NCI-H82 treated with DMSO at 0.1 percent for 48 hours (cell line): Measurements from ENCODE around the gene SEMA3B.

Experiments used
- DNase-seq: peaks from one replicate; lab custom pipeline; 2025; ENCODE audit not compliant: unreplicated experiment; lab: John Stamatoyannopoulos, UW

Gene SEMA3B

DNA sequence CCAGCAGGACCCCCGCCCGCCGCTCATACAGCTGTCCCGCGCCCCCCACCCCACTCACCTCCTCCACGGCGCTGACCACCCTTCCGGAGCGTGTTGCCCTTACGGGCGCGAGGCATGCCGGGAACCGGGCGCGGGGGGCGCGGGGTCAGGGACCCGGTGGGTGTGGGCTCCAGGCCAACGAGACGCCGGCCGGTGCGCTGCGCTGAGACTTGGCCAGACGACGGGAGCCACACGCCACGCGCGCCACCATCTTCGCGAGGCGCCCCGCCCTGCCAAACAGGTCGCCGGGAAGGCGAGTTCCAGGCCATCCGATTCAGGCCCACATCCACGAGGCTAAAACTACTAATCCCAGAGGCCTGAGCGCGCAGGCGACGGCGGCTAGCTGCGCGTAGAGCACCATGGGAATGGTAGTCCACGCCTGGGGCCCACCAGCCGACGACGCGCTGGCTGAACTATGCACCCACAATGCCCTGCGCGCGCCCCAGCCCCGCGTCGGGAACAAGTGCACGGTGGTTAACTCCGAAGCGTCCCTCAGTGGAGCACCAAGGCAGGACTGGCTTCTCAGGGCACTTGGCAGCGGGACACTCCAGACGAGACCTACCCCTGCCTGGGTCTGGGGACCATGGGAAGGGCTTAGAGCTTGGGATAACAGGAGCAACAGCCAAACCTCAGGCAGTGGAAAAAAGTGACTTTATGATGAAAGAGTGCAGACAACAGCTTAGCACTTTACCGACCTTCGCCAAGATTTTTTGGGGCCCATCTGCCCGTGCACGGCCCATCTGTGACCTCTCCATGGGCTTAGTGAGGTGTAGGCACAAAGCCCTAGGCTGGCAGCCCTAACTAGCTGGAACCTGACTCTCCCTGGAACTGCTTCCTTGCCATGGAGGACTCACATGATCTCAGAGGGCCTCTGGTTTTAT is 23.5 kb downstream of the SEMA3B start, which contains the start of gene IFRD2:
IFRD2 (minus strand) TSS at position 271 of the 920 bp plus-strand sequence; CDS start at position 116, 155 bp downstream.
- peak; percentile 90 for DNase-seq

DNA sequence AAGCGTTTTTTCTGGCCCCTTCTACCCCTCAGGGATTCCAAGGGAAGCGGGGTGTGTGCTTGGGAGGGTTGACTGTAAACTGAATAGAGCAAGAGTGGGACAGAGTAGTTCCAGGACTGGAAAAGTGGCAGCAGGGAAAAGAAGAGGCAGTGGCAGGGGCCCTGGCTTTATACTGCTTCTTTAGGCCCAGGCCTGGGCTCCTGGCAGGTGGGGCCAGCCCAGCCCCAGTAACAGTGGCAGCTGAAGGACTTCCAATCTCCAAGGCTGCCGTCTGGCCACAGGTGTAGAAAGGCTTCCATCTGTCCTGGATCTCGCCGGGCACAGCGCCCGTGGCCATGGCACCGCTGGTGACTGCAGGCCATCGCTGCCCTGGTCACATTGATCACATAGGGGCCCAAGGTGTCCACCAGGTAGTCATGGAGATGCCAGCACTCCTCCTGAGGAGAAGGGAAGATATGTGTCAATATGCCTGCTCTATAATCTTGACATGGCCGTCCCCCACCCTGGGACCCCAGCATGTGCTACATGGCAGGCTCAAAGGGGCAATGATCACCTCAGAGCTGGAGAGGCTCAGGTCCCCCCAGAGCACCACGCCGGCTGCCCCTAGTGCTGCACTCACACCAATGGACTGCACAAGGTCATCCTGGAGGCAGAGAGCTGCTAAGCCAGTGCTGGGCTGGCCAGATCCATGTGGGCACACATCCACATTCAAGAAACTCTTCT is 24.3 kb downstream of the SEMA3B start:
- DNase-seq, result no peak

DNA sequence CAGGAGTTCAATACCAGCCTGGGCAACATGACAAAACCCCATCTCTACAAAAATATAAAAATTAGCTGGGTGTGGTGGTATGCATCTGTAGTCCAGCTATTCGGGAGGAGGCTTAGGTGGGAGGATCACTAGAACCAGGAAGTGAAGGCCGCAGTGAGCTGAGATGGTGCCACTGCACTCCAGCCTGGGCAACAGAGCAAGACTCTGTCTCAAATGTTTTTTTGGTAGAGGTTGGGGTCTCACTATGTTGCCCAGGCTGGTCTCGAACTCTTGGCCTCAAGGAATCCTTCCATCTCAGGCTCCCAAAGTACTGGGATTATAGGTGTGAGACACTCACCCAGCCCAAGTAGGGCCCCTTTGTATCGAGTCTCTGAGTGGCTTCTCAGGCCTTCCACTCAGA is 25.1 kb downstream of the SEMA3B start:
- no peak for DNase-seq

DNA sequence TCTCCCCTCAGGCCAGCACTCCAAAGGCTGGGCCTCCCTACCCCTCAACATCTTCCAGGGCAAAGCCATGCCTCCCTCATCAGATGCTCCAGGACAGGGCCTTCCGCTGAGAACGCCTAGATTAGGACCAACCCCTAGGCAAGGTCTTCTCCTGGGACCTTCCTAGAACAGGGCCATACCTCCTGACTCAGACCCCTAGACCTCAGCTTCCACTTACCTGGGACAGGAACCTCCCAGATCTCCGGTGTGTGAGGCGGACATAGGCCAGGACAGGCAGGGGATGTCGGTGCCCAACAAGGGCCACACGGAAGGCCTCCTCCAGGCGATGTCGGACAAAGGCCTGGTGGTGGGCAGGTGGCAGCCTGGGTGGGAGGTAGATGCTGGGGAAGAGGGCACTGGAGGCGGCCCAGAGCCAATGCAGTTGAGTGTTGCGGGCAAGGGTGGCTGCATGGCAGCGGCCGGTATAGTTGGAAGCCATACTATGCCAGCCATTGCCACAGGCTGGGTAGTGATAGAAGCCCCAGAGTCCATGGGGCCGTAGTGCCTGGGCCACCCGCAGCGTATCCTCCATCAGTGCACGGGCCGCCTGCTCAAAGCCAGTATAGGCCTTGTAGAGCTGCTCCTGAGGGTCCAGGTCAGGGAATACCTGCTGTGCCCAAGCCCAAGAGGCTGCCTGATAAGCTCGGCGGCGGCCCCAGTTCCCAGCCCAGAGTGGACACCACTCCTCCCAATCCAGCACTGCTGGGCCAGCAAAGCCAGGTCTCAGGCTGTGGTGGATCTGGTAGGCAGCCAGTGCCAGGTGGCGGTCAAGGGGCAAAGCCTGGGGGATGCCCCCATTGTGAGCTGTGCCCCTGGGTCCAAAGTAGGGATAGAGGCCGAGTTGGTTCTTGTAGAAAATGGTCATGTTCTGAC is 25.8 kb downstream of the SEMA3B start:
- DNase-seq, result no peak

DNA sequence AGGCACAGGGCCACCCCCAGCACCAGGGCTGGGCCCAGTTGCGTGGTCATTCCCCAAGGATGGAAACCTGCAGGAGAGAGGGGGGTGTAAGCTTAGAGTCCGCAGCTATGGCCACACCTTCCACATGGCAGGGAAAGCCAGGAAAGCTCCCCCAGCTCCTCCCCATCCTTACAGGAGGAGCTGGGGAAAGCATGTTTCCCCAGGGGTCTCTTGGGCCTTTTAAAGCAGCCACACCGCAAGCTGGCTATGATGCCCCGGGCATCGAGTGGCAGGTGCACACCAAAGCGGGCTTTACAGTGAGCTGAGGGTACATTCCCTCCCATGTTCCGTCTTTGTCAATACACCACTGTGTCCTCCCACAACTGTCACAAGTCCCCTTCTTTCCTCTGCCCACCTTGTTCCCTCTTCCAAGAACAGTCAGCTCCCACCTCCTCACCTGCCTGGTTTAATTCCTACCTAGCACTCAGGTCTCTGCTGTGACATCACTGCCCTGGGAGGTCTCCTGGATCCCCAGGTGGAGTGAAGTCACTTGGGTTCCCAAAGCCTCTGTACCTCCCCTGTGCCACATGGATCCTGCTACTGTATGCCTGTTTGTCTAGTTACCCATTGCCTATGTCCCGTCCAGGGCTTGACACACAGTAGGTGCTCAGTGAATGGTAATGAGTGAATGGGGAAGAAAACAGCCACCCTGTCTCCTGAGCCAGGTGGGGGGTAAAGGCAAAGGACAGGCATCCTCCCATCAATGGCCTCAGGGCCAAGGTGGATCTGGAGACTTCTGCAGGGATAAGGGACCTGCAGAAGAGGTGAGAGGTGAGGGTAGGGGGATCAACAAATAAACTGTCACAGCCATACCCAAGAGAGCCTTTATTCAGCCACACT is 26.8 kb downstream of the SEMA3B start:
- no peak for DNase-seq

DNA sequence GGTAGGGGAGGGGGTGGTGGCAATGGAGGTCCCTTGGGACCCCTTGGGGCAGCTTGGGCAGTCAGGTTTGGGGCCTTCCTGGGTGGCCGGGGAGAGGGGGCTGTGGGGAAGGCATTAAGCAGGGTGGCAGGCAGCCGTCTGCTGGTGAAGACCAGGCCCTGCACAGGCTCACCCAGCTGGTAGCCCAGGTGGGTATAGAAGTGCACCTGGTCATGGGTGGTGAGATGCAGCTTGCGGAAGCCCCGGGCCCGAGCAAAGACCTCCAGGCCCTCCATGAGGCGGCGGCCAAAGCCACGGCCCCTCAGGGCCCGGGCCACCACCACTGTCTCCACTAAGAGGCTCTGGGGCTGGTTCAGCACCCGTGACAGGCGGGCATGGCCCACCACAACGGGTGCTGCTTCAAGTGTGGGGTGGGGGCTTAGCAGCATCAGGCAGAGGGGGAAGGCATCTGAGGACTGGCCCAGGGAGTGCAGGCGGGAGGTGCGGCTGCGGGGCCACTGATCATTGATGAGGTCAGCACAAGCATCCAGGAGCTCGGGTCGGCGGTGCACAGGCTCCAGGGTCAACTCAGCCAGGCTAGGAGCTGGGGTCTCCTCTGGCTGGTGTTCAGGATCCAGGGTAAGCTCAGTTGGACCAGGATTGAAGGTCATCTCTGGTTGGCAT is 27.9 kb downstream of the SEMA3B start:
- DNase-seq, result no peak

DNA sequence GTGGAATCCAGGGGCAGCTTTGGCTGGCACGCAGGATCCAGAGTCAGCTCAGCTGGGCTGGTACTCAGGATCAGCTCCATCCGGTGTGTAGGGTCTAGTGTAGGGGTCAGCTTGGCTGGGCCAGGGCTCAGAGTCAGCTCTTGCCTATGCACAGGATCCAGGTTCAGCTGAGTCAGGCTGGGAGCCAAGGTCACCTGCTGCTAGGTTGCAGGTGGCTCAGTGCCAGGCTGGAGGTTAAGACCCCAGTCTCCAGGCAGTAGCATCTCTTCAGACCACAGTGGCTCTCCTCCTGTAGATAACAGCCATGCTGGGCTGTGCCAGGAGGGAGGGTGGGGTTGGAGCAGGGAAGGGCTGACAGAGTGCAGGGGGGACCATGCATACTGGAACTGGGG is 28.4 kb downstream of the SEMA3B start:
- DNase-seq, result no peak

DNA sequence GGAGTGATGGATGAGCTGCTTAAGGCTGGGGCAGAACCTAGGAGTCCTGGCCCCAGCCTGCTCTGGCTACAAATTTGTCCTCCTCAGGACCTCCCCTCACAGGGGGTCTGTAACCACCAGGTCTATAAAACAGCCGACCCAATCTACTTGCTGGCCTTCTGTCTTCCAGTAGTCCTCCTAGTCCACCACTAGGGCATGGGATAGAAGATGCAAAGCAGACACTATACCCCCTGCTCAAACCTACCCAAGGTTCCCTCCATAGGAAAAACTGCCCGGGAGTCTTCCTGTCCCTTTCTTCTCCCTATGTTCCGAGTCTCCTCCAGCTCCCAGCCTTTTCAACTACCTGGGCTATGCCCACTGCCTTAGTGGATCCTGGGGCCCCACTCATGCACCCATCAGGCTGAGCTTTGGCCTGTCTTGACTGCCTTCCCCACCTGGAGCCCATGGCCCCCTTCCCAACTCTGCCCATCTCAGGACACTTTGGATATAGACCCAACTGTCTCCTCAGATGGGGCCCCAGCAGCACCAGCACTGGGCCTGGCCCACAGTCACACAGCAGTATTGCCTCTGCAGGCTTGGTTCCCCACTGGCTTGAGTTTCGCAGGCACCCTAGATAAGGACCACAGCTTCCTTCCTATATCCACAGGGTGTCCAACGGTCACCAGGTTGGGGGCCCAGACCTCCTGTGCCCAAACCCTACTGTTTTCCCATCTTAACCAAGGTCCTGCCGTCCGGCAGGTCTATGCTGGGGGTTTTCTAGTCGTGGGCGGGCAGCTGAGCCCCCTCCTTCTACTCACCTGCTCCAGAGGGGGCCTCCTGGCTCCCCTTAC is 29.2 kb downstream of the SEMA3B start:
- no peak for DNase-seq

DNA sequence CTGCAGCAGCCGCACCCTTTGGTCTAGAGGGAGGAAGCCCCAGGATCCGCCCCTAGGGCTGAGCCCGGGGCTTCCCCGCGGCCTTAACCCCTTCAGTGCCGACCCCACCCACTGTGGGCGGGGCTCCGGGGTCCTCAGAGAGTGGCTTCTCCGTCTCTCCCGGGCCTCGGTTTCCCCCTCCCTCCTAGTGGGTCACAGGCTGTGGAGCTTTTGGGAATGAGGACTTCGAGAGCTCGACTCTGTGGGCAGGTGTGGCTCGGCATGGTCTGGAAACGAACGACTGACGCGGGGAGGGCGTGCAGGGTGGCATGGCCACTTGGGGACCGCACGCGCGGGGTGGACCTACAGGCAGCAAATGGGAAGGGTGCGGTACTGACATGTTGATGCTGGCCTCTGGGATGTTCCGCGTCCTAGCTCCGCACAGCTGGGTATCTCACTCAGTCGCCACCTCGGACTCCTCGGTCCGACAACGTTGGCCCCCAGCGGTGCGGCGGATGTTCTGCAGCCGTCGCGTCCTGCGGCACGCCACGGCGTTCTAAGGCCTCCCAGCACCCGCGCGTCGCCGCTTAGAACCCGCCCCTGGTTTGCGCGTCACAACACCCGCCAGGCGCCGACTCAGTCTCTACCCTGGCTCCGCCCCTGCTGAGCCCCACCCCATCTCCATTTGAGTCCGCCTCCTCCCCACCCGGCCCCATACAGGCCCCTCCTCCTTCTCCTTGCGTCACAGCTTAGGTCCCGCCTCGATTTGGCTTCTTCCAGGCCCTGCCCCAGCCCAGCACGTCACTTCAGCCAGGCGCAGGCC is 30.1 kb downstream of the SEMA3B start, which contains the start of the genes HYAL3 and NAA80:
HYAL3 (minus strand) TSS at position 570 of the 802 bp plus-strand sequence. CDS start 3,803 bp downstream, outside the sequence.
NAA80 (minus strand) TSS at position 570 of the 802 bp plus-strand sequence. CDS start 1,942 bp downstream, outside the sequence.
- DNase-seq, result peak; percentile 92

DNA sequence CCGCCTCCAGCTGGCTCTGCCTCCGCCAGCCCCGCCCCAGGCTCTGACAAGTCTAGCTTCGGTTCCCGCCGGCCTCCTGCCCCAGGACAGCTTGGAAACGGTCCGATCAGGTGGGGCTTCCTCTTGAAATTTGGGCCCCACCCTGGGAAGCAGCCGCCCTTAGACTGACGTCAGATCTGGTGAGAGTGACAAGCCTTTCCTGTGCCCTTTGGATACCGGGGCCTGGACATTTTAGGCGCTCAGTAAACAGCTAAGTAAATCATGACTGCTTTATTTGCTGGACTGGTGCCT is 30.6 kb downstream of the SEMA3B start:
- DNase-seq, result no peak

DNA sequence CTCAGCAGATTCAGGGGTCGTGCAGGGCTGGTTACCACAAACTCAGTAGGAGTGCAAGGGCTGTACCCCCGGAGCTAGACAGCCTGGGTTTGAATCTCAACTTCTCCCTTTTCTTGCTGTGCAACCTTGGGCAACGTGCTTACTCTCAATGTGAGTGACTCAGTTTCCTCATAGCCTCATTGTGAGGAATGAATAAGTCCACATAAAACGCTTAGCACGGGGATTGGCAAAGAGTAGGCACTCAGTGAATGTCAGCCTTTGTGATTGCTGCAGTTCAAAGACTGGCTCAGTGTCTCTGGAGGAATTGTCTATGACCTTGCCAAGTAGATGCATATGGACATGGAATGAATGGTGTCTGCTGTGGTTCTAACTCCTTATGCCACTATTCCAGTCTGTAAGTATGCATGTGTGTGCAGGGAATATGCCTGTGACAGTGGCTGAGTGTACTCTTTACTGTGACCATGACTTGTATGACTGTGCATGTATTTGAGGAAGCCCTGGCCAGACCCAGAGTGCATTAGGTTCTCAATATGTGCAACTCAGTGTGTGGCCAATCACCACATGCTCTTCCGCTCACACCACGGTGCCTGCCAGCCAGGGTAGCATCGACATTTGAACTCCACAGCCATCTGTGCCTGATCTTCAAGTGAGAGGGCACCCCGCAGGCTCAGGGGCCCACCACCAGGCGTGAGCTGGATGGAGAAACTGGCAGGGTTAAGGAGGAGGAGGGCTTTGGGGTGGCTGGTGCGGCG is 31.2 kb downstream of the SEMA3B start:
- DNase-seq, result no peak

DNA sequence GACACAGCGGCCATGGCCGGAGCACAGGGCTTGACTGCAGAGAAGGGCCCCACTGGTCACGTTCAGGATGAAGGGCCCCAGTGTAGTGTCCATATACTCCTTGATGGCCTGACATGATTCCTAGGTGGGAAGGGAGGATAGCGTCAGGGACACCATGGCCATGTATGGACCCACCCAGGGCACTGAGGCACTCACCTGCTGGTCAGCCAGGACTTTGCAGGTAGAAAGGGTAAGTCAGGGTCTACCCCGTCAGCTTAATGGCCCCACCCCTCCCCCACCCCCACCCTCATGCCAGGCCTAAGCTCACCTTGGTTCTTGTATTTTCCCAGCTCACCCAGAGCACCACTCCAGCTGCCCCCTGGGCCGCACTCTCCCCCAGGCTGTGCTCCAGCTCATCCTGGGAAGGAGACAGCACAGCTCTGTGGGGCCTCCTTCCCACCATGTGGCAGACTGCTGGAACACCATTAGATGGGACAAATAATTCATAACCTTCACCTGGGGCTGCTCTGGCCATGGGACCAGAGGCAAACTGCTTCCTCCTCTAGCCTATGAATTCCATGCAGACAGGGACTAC is 31.8 kb downstream of the SEMA3B start:
- DNase-seq, result no peak

DNA sequence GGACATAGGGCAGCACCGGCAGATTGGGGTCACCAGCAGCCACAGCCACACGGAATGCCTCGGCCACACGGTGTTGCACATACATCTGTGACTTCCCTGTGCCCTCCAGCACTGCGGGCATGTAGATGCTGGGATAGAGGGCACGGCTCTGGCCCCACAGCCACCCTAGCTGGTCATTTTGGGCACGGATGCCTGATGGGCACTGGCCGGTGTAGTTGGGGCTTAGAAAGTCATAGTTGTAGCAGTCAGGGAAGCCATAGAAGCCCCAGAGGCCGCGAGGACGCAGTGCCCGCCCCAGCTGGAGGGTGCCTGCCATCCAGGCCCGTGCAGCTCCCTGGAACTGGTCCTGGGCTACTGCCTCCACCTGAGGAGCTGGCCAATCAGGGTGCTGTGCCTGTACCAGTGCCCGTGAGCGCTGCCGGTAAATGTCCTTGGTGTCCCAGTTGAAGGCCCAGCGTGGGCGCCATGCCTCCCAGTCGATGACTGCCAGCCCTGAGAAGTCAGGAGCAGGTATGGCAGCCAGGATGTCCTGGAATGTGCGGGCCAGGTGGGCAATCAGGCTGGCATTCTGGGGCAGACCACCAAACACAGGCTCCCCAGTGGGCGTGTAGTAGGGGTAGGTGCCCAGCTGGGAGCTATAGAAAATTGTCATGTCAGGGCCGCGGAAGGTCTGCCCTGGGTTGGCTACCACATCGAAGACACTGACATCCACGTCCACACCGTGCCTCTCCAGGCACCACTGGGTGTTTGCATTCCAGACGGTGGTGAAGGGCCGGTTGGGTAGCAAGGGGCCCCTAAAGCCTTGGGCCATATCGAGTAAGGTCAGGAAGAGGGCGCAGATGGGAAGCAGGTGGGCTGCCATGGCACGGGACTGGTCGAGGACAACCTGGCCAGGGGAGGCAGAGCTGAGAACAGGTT is 33.4 kb downstream of the SEMA3B start:
- DNase-seq, result no peak

DNA sequence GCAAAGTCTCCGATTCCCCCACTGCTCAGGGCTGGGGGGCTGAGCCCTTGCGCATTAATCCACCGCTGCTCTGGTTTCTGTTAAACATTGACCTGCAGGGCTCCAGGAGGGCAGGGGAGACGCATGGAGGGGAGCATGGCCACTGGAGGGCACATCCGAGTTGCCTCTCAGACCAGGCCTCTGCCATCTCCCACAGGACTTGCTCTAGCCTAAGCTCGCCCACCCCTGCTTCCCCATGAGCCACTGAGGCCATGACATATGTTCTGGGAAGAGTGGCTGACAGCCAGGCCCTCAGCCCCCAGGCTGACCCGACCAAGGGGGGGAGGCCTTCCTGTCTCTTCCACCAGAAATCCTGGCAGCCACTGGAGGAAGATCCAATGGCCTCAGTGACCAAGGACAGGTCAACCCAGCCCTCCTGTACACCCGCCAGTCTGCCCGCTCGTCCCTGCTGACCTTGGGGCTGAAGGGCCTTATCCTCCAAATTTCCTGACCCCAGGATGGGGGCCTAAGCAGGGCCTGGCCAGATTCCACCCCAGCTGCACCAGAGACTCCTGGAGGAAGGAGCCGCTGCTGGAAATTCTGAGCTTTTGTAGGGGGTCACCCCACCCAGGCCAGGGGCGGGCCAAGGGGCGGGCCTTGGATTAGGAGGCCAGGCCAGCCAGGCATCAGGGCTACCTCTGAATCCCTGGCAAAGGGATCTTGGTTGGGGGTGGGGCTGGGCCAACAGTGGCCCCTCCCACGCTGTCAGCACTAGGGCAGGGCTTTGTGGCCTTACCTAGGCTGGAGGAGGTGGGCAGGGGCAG is 34.3 kb downstream of the SEMA3B start, which contains the start of gene HYAL1:
HYAL1 (minus strand) TSS at position 562 of the 803 bp plus-strand sequence. CDS start 618 bp downstream, outside the sequence.
- DNase-seq, result peak; percentile 60

DNA sequence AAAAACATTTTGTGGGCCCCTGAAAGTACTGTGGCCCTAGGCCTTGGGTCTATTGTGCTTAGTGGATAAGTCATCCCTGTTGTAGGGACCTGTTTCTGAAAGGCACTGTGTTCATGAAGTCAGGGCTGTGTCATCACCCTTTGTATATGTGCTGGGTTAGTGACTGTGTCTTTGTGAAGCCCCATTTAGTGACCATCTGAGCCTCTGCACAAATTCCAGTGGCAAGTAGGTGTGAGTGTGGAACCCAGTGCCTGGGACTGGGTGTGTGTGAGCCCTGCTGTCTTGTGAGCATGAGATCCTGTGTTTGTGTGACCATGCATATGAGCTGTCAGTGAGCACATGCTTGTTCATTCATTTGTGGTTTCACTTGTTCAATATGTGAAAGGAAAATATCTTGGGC is 35.7 kb downstream of the SEMA3B start:
- no peak for DNase-seq
